Measurements from ENCODE around the gene NEGR1.

Gene NEGR1

GRCh38 chr1:72015006-72015405, 267.3 kb downstream of the NEGR1 start:
- DNase-seq: no peak

- no peak for DNase-seq
These were observed 269.2 kb downstream of the NEGR1 start for GRCh38 chr1:72013161-72013560.

DNA sequence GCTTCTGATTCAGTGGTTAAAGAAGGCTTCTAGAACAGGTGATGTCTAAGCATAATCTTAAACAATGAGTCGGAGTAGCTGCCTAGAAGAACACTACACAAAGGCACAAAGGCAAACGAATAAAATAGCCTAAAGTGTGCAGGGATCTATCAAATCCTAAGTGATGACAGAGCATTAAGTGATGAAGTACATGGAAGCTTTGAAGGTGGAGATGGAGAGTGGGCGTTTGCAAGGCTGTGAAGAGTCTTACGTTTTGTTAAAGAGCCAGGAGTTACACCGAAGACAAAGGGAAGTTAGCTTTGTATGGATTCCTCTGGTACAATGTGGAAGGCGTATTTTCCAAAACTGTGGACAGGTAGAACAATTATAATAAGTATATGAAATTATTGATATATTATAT, 270.6 kb downstream of the NEGR1 start:
- DNase-seq: no peak

DNA sequence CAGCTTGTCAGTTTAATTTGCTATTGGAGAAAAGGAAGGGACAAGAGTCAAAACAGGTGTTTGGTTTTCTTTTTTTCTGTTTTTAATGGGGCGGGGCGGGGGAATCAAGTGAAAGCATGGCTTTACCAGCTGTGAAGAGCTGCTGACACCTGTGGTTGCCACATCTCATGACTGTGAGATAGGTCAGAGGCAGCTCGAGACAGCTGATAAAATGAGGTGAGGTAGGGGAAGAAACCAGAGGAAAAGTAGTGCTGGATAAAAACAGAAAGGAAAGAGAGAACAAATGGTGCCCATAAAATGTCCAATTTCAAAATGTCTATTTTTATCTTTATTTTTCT, 272.3 kb downstream of the NEGR1 start:
- DNase-seq: no peak

- DNase-seq: no peak
These were observed 272.9 kb downstream of the NEGR1 start for GRCh38 chr1:72009173-72010093.

DNA sequence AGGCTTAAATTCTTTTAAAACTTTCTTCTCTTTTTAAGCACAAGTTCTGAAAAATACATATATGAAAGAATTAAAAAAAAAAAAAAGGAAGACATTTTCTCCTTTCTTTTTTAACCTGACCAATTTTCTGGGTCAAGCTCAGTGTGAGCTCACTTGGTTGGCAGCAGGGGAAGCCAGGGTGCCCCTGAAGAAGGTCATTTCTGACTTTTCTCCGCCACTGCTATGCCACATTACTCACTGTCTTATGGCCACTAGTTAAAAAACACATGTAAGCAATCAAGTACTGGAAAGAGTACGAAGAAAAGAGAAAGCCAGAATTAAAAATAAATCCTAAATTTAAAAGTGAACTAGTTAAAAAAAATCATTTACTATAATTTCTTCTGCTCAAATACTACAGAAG, 275.0 kb downstream of the NEGR1 start:
- no peak for DNase-seq

DNA sequence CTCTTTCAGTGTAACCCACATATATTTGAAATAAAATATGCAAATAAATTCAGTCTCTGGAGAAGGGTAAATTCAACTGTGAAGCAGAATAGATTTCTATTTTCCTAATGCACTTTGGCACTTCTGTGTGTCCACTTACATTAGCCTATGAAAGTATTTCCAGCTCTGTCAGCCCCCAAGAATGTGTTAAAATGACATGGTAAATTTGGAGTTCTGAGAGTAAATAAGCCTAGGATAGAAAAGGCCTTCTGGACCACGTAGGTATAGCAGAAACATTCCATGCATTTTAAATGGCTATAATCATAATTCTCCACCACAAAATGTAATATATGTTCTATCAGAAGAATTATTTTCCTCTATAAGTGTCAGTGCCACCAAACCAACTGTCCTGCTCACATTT, 276.2 kb downstream of the NEGR1 start:
- no peak for DNase-seq

- DNase-seq: no peak
These were observed 279.2 kb downstream of the NEGR1 start for GRCh38 chr1:72003092-72003491.

- DNase-seq: no peak
These were observed 281.5 kb downstream of the NEGR1 start for GRCh38 chr1:72000809-72001208.

GRCh38 chr1:71994646-71995045, 287.7 kb downstream of the NEGR1 start:
- DNase-seq: no peak

GRCh38 chr1:71987181-71987580, 295.2 kb downstream of the NEGR1 start:
- DNase-seq: no peak

GRCh38 chr1:71986160-71986559, 296.2 kb downstream of the NEGR1 start:
- DNase-seq: no peak

- no peak for DNase-seq
These were observed 301.8 kb downstream of the NEGR1 start for GRCh38 chr1:71980556-71980955.

- no peak for DNase-seq
These were observed 302.5 kb downstream of the NEGR1 start for GRCh38 chr1:71979882-71980281.

GRCh38 chr1:71967670-71968069, 314.7 kb downstream of the NEGR1 start:
- DNase-seq: no peak

GRCh38 chr1:71964188-71964587, 318.2 kb downstream of the NEGR1 start:
- DNase-seq: no peak

DNA sequence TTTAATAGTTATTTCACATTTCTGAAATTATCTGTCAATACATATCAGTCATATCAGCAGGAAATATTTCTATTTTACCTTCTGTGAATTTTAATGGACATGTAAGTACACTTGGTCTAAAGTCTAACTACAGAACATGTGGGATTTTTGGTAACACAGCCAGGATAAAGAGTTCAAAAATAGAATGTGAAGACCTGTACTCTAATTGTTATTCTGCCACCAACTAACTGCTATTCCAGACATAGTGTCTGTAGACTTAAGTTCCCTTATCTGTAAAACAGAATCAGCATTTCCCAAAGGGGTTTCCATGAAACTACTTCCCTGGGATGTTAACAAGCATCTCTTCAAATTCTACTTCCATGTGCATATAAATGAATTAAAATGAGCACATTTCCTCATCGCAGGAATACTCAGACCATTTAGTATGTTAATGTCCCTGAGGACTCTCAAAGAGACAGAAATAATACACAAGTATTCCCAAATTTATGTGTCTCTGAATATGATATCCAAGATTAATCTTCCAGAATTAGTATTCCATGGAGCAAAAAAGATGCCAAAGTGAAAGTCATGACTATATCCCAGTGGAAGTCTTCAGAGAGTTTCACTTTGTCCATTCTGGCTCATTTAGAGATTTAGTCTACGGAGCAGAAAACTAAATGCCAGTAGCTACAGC, 325.6 kb downstream of the NEGR1 start:
- no peak for DNase-seq

- DNase-seq: no peak
These were observed 331.8 kb downstream of the NEGR1 start for GRCh38 chr1:71950579-71950978.

DNA sequence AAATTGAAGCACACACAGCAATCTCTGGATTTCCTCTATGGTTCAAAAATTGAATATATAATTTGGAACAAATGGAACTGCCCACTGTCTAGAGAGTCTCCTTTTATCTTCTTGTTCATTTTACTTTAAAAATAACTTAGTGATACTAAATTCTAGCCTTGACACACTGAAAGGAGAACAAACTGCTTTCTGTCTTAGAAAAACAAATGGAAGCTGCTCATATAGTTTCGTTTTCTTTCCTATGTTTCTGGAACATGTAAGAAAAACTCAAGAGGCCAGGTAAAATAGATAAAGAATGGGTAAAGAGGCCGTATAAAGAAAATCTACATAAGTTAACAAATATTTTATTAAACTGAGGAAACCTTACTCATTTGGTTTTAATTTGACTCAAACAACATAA, 332.7 kb downstream of the NEGR1 start:
- DNase-seq: no peak

- no peak for DNase-seq
These were observed 333.8 kb downstream of the NEGR1 start for GRCh38 chr1:71948561-71948960.

DNA sequence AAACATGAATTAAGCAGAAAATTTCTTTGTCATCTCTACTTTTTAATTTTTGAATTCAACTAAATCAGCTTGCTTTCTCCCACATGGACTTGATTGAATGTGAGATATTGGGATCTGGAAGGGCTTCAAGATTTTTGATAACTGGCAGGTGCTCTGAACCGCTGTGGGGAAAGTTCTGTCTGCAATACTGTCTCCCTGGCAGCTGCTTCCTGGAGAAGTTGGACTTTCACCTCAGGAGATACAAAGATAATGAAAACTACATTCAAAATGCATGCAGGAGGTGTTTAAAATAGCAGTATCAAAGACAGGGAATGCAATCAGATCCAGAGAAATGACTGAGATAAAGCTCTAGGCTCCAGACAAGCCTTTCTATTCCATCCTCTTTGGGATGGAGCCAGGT, 338.3 kb downstream of the NEGR1 start:
- no peak for DNase-seq

DNA sequence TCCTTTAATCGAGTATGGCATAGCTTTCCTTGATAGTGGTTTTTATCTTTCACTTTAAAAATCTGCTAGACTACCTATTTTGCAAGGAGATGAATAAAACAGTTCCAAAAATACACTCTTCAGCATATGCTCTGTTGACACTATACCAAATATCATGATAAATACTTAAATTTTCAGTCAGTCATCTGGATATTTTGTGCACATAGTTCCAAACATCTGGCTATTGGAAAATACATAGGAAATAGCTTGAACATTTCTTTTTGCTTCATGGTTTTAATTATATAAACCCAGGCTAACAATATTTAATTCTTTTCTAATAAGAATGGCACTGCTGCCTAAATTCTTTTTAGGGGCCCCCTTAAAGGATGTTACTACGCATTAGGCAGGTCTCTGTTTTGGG, 342.1 kb downstream of the NEGR1 start:
- no peak for DNase-seq

DNA sequence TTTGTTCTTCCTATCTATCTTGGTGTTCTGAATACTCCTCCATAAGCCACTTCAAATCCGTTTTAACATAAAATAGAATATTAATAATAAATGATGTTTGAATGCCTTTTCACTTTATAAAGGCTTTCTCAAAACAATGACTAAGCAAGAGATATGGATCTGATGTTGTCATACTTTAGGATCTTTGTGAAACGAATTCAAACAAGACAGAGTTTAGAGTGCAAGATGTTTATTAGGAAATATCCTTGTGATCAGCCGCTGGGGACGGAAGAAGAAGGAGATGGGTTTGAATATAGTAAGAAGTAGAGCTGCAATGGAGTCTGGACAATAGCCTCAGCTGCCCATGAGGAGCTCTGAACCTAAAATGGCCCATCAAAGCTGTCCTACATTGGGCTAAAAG, 351.8 kb downstream of the NEGR1 start:
- no peak for DNase-seq

DNA sequence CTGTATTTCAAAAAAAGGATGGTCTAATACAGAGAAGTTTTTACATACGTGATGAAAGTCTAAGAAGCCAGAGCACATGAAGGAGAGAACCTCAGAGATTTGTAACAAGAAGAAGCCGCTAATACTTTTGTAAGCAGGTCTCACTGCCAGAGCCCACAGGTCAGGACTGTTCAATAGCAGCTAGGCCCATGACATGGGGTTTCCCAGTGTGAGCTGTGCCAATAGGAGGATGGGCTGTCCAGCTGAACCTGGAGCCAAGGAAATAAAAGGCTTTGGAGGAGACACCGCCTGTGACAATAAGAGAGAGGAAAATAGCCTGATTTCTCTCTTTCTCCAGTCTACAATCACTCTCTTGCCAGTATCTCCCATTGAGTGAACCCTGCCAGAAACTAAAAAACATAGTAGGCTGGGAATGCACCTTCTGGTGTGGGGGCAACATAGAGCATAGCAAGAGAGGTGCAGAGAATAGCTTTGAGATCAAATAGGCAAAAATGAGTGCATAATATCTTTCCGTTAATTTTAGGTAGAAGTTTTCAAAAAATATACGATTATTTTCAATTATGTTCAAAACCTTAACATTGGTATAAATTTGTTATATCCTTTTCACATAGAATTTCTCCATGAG, 360.3 kb downstream of the NEGR1 start:
- DNase-seq: no peak
